ENCODE data around the gene ADGRL1.

ADGRL1 gene

GRCh38 chr19:14118165-14119051, 87.6 kb downstream of the ADGRL1 start:
- peak overlapping the region; percentile 61 for H3K4me3 ChIP-seq (ENCODE audit: low read depth, low read length)
- peak; percentile 5 for TF ChIP-seq CTCF (IDR thresholded peaks at IDR 0.05)
- H2AFZ ChIP-seq = peak overlapping the region; percentile 82
- peak overlapping the region; percentile 98 for H3K4me2 ChIP-seq (ENCODE audit: low read length)
- no peaks in the 10 kb centered on the region for H3K36me3 ChIP-seq (ENCODE audit: control insufficient read depth, insufficient read depth, low read length)
- H3K4me1 ChIP-seq = peaks cover 39% of the 10 kb centered on the region
- H3K9me3 ChIP-seq (ENCODE audit: control insufficient read depth, low read length) = no peaks in the 10 kb centered on the region
- peak overlapping the region; percentile 95 for H3K9ac ChIP-seq
- H3K27me3 ChIP-seq (ENCODE audit: control insufficient read depth, insufficient read depth, low read length) = no peaks in the 10 kb centered on the region
- peak overlapping the region; percentile 100 for H3K27ac ChIP-seq
- peaks cover 33% of the 10 kb centered on the region for H3K79me2 ChIP-seq

DNA sequence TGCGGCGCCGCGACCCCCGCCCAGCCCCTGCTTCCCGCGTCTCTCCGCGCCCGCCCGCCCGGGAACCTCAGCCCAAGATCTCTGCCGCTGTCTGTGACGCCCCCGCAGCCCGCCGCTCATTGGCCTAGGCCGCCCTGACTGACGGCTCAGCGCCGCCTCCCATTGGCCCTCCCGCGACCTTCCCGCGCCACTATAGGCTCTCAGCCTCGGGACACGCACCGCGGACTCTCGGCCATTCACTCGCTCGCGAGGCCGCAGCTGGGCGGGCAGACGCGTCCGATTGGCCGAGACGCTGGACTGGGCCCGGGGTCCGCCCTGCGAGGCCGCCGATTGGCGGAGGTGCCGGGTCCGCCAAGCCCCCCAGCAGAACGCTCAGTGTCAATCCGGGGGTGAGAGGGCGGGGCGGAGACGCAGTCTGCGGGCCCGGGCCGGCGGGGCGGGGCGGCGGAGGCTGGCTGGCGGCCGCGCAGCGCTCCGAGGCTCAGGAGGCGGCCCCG, 88.3 kb downstream of the ADGRL1 start, which contains the start of gene PRKACA:
PRKACA (minus strand) TSS at position 95 of the 497 bp plus-strand sequence. CDS start 215 bp downstream, outside the sequence.
- Histone ChIP-seq H3K79me2 (peaks cover 38% of the 10 kb centered on the region), H3K9ac (peak within 1 kb of the TSS; percentile 97), H3K4me2 (ENCODE audit: low read length) (peak within 1 kb of the TSS; percentile 98), H3K9me3 (ENCODE audit: control insufficient read depth, low read length) (no peaks in the 10 kb centered on the region), H3K4me1 (peaks cover 45% of the 10 kb centered on the region), H3K4me3 (ENCODE audit: low read depth, low read length) (peak within 1 kb of the TSS; percentile 83), H3K27me3 (ENCODE audit: control insufficient read depth, insufficient read depth, low read length) (no peaks in the 10 kb centered on the region), H3K27ac (peak within 1 kb of the TSS; percentile 100), H3K36me3 (ENCODE audit: control insufficient read depth, insufficient read depth, low read length) (no peaks in the 10 kb centered on the region), H2AFZ (peak within 1 kb of the TSS; percentile 82)
- no peak for TF ChIP-seq CTCF (IDR thresholded peaks at IDR 0.05)

GRCh38 chr19:14116918-14117578, 88.9 kb downstream of the ADGRL1 start:
- no peaks in the 10 kb centered on the region for H3K27me3 ChIP-seq (ENCODE audit: control insufficient read depth, insufficient read depth, low read length)
- H3K36me3 ChIP-seq (ENCODE audit: control insufficient read depth, insufficient read depth, low read length) = no peaks in the 10 kb centered on the region
- no peak for TF ChIP-seq CTCF (IDR thresholded peaks at IDR 0.05)
- H3K79me2 ChIP-seq = peaks cover 41% of the 10 kb centered on the region
- H3K4me2 ChIP-seq (ENCODE audit: low read length) = peak overlapping the region; percentile 92
- peak overlapping the region; percentile 83 for H3K4me3 ChIP-seq (ENCODE audit: low read depth, low read length)
- peak overlapping the region; percentile 40 for H2AFZ ChIP-seq
- H3K9ac ChIP-seq = peak overlapping the region; percentile 97
- peak overlapping the region; percentile 21 for H3K27ac ChIP-seq
- no peaks in the 10 kb centered on the region for H3K9me3 ChIP-seq (ENCODE audit: control insufficient read depth, low read length)
- peaks cover 45% of the 10 kb centered on the region for H3K4me1 ChIP-seq

DNA sequence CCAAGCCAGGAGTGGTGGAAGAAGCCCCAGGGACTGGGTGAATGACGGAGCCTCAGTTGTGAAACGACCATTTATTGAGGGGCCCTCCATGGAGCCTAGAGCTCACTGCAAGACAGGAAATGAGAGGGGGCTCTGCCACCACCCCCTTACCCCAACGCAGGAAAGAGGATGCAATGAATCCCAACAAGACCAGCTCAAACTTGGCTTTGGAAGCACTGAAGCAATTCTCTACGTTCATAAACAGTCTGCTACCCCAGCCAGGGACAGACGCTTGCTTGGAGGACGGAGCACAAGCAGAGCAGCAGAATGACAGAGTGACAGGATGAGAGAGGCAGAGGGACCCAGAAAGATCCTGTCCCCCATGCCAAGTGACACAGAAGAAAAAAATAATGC, 89.4 kb downstream of the ADGRL1 start:
- no peaks in the 10 kb centered on the region for H3K27me3 ChIP-seq (ENCODE audit: control insufficient read depth, insufficient read depth, low read length)
- H3K9ac ChIP-seq = peak overlapping the region; percentile 97
- no peaks in the 10 kb centered on the region for H3K9me3 ChIP-seq (ENCODE audit: control insufficient read depth, low read length)
- peak overlapping the region; percentile 40 for H2AFZ ChIP-seq
- H3K4me1 ChIP-seq = peaks cover 45% of the 10 kb centered on the region
- H3K4me3 ChIP-seq (ENCODE audit: low read depth, low read length) = peak overlapping the region; percentile 83
- peak overlapping the region; percentile 21 for H3K27ac ChIP-seq
- H3K36me3 ChIP-seq (ENCODE audit: control insufficient read depth, insufficient read depth, low read length) = no peaks in the 10 kb centered on the region
- TF ChIP-seq CTCF (IDR thresholded peaks at IDR 0.05) = no peak
- H3K79me2 ChIP-seq = peaks cover 45% of the 10 kb centered on the region
- H3K4me2 ChIP-seq (ENCODE audit: low read length) = peak overlapping the region; percentile 92

All from parathyroid adenoma (tissue), 2 donors.